ENCODE data around the gene GBGT1. TPM values are rescaled to one million over a fixed set of nuclear protein-coding genes. Genes with fewer than 3 reads are reported as not detected.

GBGT1 gene
- total RNA-seq, 1 experiment from 2014 or later = 0.14 TPM

GRCh38 chr9:133128152-133128551 lies 35.6 kb downstream of the GBGT1 start:
- H3K36me3 ChIP-seq (ENCODE audit: control insufficient read depth, insufficient read depth, low read length) = no peaks in the 10 kb centered on the region
- peaks cover 4% of the 10 kb centered on the region for H3K4me1 ChIP-seq
- POLR2A ChIA-PET = no interaction called here
- Mint-ChIP-seq H3K4me1 (ENCODE audit: low read depth, unreplicated experiment) (peaks cover 13% of the 10 kb centered on the region), H3K9me3 (ENCODE audit: unreplicated experiment) (no peaks in the 10 kb centered on the region), H3K4me3 (ENCODE audit: unreplicated experiment) (no peak overlapping the region), H3K27me3 (ENCODE audit: insufficient read depth, unreplicated experiment) (no peaks in the 10 kb centered on the region), H3K36me3 (ENCODE audit: insufficient read depth, unreplicated experiment) (no peaks in the 10 kb centered on the region), H3K27ac (ENCODE audit: unreplicated experiment) (no peak overlapping the region)
- no peaks in the 10 kb centered on the region for H3K27me3 ChIP-seq (replicated peaks; ENCODE audit: control insufficient read depth, insufficient read depth, low read length)
- H3K4me3 ChIP-seq (ENCODE audit: low read depth, low read length) = no peak overlapping the region
- BruUV-seq (replicated peaks) = no TSS peak
- no peaks in the 10 kb centered on the region for H3K9me3 ChIP-seq
- intact Hi-C loops (cut with micrococcal nuclease; ENCODE audit: unreplicated experiment) = no loop called here
- TF ChIP-seq, protein P1, sequence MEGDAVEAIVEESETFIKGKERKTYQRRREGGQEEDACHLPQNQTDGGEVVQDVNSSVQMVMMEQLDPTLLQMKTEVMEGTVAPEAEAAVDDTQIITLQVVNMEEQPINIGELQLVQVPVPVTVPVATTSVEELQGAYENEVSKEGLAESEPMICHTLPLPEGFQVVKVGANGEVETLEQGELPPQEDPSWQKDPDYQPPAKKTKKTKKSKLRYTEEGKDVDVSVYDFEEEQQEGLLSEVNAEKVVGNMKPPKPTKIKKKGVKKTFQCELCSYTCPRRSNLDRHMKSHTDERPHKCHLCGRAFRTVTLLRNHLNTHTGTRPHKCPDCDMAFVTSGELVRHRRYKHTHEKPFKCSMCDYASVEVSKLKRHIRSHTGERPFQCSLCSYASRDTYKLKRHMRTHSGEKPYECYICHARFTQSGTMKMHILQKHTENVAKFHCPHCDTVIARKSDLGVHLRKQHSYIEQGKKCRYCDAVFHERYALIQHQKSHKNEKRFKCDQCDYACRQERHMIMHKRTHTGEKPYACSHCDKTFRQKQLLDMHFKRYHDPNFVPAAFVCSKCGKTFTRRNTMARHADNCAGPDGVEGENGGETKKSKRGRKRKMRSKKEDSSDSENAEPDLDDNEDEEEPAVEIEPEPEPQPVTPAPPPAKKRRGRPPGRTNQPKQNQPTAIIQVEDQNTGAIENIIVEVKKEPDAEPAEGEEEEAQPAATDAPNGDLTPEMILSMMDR (IDR thresholded peaks at IDR 0.05; ENCODE audit: insufficient read depth in 1 of 2, low read depth in 1 of 2, low read length in 1 of 2, severe bottlenecking in 1 of 2, unreplicated experiment in 1 of 2) = no peak
- no peak for DNase-seq
- CTCF ChIA-PET = no interaction called here

- Histone ChIP-seq H3K9me3 (no peaks in the 10 kb centered on the region), H3K4me3 (ENCODE audit: low read depth, low read length) (no peak overlapping the region), H3K36me3 (ENCODE audit: control insufficient read depth, insufficient read depth, low read length) (no peaks in the 10 kb centered on the region), H3K4me1 (peaks cover 6% of the 10 kb centered on the region), H3K27me3 (replicated peaks; ENCODE audit: control insufficient read depth, insufficient read depth, low read length) (no peaks in the 10 kb centered on the region)
- no peaks in the 10 kb centered on the region for H3K36me3 Mint-ChIP-seq (ENCODE audit: insufficient read depth, unreplicated experiment)
- no peak overlapping the region for H3K27ac Mint-ChIP-seq (ENCODE audit: unreplicated experiment)
- TF ChIP-seq, protein P1 (IDR thresholded peaks at IDR 0.05; ENCODE audit: insufficient read depth in 1 of 2, low read depth in 1 of 2, low read length in 1 of 2, severe bottlenecking in 1 of 2, unreplicated experiment in 1 of 2) = no peak
- DNase-seq = no peak
- H3K9me3 Mint-ChIP-seq (ENCODE audit: unreplicated experiment) = no peaks in the 10 kb centered on the region
- H3K4me1 Mint-ChIP-seq (ENCODE audit: low read depth, unreplicated experiment) = peaks cover 19% of the 10 kb centered on the region
- H3K4me3 Mint-ChIP-seq (ENCODE audit: unreplicated experiment) = no peak overlapping the region
- H3K27me3 Mint-ChIP-seq (ENCODE audit: insufficient read depth, unreplicated experiment) = no peaks in the 10 kb centered on the region
- intact Hi-C loops (cut with micrococcal nuclease; ENCODE audit: unreplicated experiment) = no loop called here
- no TSS peak for BruUV-seq (replicated peaks)
- ChIA-PET POLR2A (no interaction called here), CTCF (no interaction called here)
Observed at GRCh38 chr9:133127340-133127981, 36.3 kb downstream of the GBGT1 start.

GRCh38 chr9:133126697-133127339 lies 36.9 kb downstream of the GBGT1 start:
- DNase-seq = no peak
- Mint-ChIP-seq H3K36me3 (ENCODE audit: insufficient read depth, unreplicated experiment) (peaks cover 1% of the 10 kb centered on the region), H3K27ac (ENCODE audit: unreplicated experiment) (no peak overlapping the region), H3K9me3 (ENCODE audit: unreplicated experiment) (no peaks in the 10 kb centered on the region), H3K4me3 (ENCODE audit: unreplicated experiment) (no peak overlapping the region), H3K27me3 (ENCODE audit: insufficient read depth, unreplicated experiment) (no peaks in the 10 kb centered on the region), H3K4me1 (ENCODE audit: low read depth, unreplicated experiment) (peaks cover 20% of the 10 kb centered on the region)
- ChIA-PET CTCF (no interaction called here), POLR2A (no interaction called here)
- Histone ChIP-seq H3K36me3 (ENCODE audit: control insufficient read depth, insufficient read depth, low read length) (no peaks in the 10 kb centered on the region), H3K4me1 (peaks cover 11% of the 10 kb centered on the region), H3K27me3 (replicated peaks; ENCODE audit: control insufficient read depth, insufficient read depth, low read length) (no peaks in the 10 kb centered on the region), H3K9me3 (no peaks in the 10 kb centered on the region), H3K4me3 (ENCODE audit: low read depth, low read length) (no peak overlapping the region)
- intact Hi-C loops (cut with micrococcal nuclease; ENCODE audit: unreplicated experiment) = no loop called here
- BruUV-seq (replicated peaks) = no TSS peak
- TF ChIP-seq, protein P1 (IDR thresholded peaks at IDR 0.05; ENCODE audit: insufficient read depth in 1 of 2, low read depth in 1 of 2, low read length in 1 of 2, severe bottlenecking in 1 of 2, unreplicated experiment in 1 of 2) = no peak
